Liver (tissue), 3 donors: Measurements from ENCODE around the gene CCNJ.

Experiments used
- CTCF ChIP-seq: fragments of 150-350 bp; IDR thresholded peaks from 2 replicates; pipeline ENCODE4 v1.5.1; 2017; ENCODE audit warnings: improper control_type of control experiment, low read depth, low read length; ENCODE audit not compliant: missing input control
- FOXA1 ChIP-seq: IDR thresholded peaks from 2 replicates; pipeline ENCODE4 v1.6.1; 2016; ENCODE audit warnings: antibody characterized with exemption
- RAD21 ChIP-seq, 2 donors: IDR thresholded peaks; 2 replicates each; pipeline ENCODE4 v1.6.1; 2016; ENCODE audit warnings: antibody characterized with exemption in 2 of 2, mild to moderate bottlenecking in 2 of 2
- REST ChIP-seq: IDR thresholded peaks from 2 replicates; pipeline ENCODE4 v1.6.1; 2016; ENCODE audit warnings: antibody characterized with exemption, mild to moderate bottlenecking
- donor health status: healthy.
- donor health status: healthy.

- TF ChIP-seq CTCF (no peak), FOXA1 (no peak), RAD21 (IDR thresholded peaks at IDR 0.05) (no peak), REST (no peak)
Measured at GRCh38 chr10:96013956-96014355, 29.4 kb upstream of the CCNJ start.
